ENCODE data around the gene CDT1.

Gene CDT1

GRCh38 chr16:88772871-88773811 lies 30.4 kb upstream of the CDT1 start:
- H3K4me3 ChIP-seq (ENCODE audit: low read depth, low read length), result no peak overlapping the region
- DNase-seq (ENCODE audit: low read depth), result peak; percentile 62
- in situ Hi-C loops (cut with HindIII; ENCODE audit: low sequenced_read_pairs), result loop anchor here (25.0 kb wide), 1 partner anchor 89 kb away; the partner anchor contains the start of genes GALNS, PABPN1L and TRAPPC2L
- TF ChIP-seq, protein P1, sequence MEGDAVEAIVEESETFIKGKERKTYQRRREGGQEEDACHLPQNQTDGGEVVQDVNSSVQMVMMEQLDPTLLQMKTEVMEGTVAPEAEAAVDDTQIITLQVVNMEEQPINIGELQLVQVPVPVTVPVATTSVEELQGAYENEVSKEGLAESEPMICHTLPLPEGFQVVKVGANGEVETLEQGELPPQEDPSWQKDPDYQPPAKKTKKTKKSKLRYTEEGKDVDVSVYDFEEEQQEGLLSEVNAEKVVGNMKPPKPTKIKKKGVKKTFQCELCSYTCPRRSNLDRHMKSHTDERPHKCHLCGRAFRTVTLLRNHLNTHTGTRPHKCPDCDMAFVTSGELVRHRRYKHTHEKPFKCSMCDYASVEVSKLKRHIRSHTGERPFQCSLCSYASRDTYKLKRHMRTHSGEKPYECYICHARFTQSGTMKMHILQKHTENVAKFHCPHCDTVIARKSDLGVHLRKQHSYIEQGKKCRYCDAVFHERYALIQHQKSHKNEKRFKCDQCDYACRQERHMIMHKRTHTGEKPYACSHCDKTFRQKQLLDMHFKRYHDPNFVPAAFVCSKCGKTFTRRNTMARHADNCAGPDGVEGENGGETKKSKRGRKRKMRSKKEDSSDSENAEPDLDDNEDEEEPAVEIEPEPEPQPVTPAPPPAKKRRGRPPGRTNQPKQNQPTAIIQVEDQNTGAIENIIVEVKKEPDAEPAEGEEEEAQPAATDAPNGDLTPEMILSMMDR (IDR thresholded peaks at IDR 0.05; ENCODE audit: low read depth, low read length, missing control alignments), result no peak

DNA sequence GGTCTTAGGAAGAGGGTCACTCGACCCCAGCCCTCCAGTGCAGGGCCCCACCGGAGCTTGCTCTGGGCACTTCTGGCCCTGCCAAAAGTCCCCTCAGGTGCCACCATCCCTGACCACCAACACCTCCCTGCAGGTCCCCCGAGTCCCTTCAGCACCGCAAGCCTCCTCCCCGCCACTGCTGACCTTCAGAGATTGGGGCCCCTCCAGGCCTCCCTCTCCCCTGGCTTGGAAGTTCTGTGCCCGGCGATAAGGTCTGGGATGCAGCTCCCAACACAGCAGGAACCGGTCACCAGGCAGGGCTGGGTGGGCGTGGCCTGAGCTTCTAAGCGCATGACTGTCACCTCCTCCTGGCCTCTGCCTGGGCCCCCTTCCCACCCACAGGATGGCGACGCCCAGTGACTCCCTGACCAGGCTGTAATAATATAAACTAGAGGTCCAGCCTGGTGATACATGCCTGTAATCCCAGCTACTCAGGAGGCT lies 29.7 kb upstream of the CDT1 start:
- in situ Hi-C loops (cut with HindIII; ENCODE audit: low sequenced_read_pairs), result loop anchor here (25.0 kb wide), 1 partner anchor 88 kb away; the partner anchor contains the start of genes GALNS, PABPN1L and TRAPPC2L
- DNase-seq (ENCODE audit: low read depth), result no peak
- TF ChIP-seq, protein P1 (IDR thresholded peaks at IDR 0.05; ENCODE audit: low read depth, low read length, missing control alignments), result no peak
- no peak overlapping the region for H3K4me3 ChIP-seq (ENCODE audit: low read depth, low read length)

DNA sequence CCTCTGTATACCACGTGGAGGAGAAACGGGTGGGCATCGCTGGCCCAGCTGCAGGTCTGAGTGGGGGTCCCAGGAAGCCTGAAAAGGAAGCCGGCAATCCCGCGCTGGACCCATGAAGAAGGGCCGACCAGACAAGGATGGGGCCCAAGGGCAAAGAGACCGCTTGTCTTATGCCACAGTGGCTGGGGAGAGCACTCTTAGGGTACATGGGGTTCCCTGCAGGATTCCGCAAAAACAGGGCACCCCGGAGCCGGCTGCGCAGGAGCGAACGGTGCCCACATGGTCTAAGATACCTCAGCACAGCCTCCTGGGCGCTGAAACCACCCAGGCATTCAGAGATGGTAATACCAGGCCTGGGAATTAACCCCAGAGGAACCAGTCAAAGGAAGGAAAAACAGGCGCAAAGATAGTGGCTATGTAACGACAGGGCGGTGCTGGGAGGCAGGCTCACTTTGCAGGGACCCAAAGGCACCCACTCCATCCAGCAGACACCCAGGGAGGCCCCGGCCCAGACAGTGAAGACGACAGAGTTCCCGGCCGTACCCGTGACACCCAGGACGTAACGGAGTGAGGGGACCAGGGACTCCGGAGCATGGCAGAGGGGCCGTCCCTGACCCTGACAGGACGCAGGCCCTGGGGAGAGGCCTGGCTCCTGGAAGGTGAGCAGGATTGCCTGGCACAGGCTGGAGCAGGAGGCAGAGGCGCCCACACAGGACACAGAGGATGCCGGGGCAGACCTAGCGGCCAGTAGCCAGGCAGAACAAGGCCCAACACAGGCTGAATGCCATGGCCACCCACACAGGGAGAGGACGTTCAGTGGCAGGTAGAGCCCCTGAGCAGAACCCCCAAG lies 28.8 kb upstream of the CDT1 start:
- in situ Hi-C loops (cut with HindIII; ENCODE audit: low sequenced_read_pairs), result loop anchor here (25.0 kb wide), 1 partner anchor 88 kb away; the partner anchor contains the start of genes GALNS, PABPN1L and TRAPPC2L
- TF ChIP-seq, protein P1 (IDR thresholded peaks at IDR 0.05; ENCODE audit: low read depth, low read length, missing control alignments), result no peak
- H3K4me3 ChIP-seq (ENCODE audit: low read depth, low read length), result no peak overlapping the region
- DNase-seq (ENCODE audit: low read depth), result no peak

DNA sequence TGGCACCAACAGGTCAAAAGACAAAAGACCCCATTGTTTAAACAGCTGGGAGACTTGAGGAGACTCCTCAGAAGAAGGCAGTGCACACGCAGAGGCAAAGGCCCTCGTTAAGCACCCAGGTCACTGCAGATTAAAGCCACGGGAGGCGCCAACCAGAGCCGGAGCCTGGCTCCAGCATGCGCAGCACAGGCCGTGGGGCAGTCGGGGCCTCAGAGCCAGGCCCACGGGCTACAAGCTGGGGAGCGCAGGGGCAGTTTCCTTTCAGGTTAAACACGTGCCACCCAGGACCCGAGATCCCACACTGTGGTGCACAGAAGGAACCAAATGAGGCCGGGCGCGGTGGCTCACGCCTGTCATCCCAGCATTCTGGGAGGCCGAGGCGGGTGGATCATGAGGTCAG lies 27.8 kb upstream of the CDT1 start:
- in situ Hi-C loops (cut with HindIII; ENCODE audit: low sequenced_read_pairs), result no loop called here

DNA sequence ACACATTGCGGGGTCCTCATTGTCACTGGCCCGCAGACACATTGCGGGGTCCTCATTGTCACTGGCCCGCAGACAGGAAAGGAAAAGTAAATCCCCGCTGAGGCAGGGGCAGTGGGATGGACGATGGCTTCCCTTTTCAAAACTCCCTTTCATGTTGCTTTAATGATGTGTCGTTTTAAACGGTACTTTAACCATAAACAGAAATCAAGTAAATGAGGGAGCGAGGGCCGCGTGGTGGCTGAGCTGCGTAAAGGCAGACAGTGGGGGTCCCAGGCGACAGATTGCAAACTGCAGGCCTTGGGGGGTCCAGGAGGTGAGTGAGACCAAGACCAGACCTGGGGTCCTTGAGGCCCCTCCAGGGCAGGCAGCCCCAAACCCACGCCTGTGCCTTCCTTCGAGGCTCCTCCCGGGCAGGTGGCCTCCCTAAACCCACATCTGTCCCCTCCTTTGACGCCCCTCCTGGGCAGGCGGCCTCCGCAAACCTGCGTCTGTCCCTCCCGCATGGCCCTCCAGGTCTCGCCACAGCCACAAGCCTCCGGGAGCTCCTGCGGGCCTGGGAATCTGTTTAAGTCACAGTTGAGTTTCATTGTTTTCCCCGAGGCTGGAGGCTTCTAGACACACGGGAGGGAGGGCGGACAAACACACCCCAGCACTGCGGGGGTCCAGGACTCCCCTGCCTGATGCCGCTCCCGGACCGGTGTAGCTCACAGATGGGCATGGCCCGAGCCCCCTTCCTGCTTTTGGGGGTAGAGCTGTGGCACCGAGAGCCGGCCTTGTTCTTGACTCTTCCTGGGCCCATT lies 25.9 kb upstream of the CDT1 start:
- TF ChIP-seq, protein P1 (IDR thresholded peaks at IDR 0.05; ENCODE audit: low read depth, low read length, missing control alignments), result no peak
- no peak for DNase-seq (ENCODE audit: low read depth)
- in situ Hi-C loops (cut with HindIII; ENCODE audit: low sequenced_read_pairs), result no loop called here
- H3K4me3 ChIP-seq (ENCODE audit: low read depth, low read length), result no peak overlapping the region

More for the DNA sequence above, 27.8 kb upstream of the CDT1 start:
- TF ChIP-seq, protein P1 (IDR thresholded peaks at IDR 0.05; ENCODE audit: low read depth, low read length, missing control alignments), result no peak
- DNase-seq (ENCODE audit: low read depth), result no peak
- H3K4me3 ChIP-seq (ENCODE audit: low read depth, low read length), result no peak overlapping the region

DNA sequence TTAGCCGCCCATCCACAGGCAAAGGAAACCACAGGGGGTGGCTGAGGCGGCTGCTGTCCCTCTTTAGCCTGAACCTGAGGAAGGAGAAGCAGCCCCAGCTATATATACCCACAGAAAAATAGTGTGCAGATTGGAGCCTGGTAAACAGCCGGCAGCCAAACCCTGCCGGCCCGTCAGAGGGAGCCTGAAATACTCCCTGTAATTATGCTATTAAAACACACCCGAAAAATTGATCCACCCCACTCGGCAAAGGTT lies 25.4 kb upstream of the CDT1 start:
- TF ChIP-seq, protein P1 (IDR thresholded peaks at IDR 0.05; ENCODE audit: low read depth, low read length, missing control alignments), result no peak
- DNase-seq (ENCODE audit: low read depth), result no peak
- H3K4me3 ChIP-seq (ENCODE audit: low read depth, low read length), result no peak overlapping the region
- in situ Hi-C loops (cut with HindIII; ENCODE audit: low sequenced_read_pairs), result no loop called here

Measured in astrocyte of the cerebellum (primary cell).